ENCODE results near the gene TMBIM1.

- TF ChIP-seq IRF1 (CRISPR knock-in tag; IDR thresholded peaks at IDR 0.05): no peak
- TF ChIP-seq PRRX2 (CRISPR knock-in tag; IDR thresholded peaks at IDR 0.05): no peak
- TF ChIP-seq, protein P1, sequence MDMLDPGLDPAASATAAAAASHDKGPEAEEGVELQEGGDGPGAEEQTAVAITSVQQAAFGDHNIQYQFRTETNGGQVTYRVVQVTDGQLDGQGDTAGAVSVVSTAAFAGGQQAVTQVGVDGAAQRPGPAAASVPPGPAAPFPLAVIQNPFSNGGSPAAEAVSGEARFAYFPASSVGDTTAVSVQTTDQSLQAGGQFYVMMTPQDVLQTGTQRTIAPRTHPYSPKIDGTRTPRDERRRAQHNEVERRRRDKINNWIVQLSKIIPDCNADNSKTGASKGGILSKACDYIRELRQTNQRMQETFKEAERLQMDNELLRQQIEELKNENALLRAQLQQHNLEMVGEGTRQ (CRISPR knock-in tag; IDR thresholded peaks at IDR 0.05): no peak
- TF ChIP-seq OVOL2 (CRISPR knock-in tag; IDR thresholded peaks at IDR 0.05; ENCODE audit: borderline replicate concordance): no peak
- TF ChIP-seq, protein P2, sequence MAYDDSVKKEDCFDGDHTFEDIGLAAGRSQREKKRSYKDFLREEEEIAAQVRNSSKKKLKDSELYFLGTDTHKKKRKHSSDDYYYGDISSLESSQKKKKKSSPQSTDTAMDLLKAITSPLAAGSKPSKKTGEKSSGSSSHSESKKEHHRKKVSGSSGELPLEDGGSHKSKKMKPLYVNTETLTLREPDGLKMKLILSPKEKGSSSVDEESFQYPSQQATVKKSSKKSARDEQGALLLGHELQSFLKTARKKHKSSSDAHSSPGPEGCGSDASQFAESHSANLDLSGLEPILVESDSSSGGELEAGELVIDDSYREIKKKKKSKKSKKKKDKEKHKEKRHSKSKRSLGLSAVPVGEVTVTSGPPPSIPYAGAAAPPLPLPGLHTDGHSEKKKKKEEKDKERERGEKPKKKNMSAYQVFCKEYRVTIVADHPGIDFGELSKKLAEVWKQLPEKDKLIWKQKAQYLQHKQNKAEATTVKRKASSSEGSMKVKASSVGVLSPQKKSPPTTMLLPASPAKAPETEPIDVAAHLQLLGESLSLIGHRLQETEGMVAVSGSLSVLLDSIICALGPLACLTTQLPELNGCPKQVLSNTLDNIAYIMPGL (CRISPR knock-in tag; IDR thresholded peaks at IDR 0.05): no peak
- TF ChIP-seq CTCF (IDR thresholded peaks at IDR 0.05): no peak
- TF ChIP-seq CREB1 (CRISPR knock-in tag; IDR thresholded peaks at IDR 0.05): no peak
- TF ChIP-seq NFYB (CRISPR knock-in tag; conservative IDR thresholded peaks at IDR 0.05; ENCODE audit: low read depth): no peak
- TF ChIP-seq, protein P3, sequence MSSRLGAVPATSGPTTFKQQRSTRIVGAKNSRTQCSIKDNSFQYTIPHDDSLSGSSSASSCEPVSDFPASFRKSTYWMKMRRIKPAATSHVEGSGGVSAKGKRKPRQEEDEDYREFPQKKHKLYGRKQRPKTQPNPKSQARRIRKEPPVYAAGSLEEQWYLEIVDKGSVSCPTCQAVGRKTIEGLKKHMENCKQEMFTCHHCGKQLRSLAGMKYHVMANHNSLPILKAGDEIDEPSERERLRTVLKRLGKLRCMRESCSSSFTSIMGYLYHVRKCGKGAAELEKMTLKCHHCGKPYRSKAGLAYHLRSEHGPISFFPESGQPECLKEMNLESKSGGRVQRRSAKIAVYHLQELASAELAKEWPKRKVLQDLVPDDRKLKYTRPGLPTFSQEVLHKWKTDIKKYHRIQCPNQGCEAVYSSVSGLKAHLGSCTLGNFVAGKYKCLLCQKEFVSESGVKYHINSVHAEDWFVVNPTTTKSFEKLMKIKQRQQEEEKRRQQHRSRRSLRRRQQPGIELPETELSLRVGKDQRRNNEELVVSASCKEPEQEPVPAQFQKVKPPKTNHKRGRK (CRISPR knock-in tag; IDR thresholded peaks at IDR 0.05; ENCODE audit: borderline replicate concordance): no peak
- no peak for TF ChIP-seq TEAD4 (CRISPR knock-in tag; IDR thresholded peaks at IDR 0.05)
- no peak for TF ChIP-seq ATF1 (CRISPR knock-in tag; IDR thresholded peaks at IDR 0.05)
- TF ChIP-seq SP1 (CRISPR knock-in tag; conservative IDR thresholded peaks at IDR 0.05): no peak
- no peak for TF ChIP-seq NR2C2 (CRISPR knock-in tag; IDR thresholded peaks at IDR 0.05)
Measured at GRCh38 chr2:218252509-218253231, 39.6 kb downstream of the TMBIM1 start.

Measured in WTC11 (cell line).